ENCODE measurements around the gene KBTBD12.

- TF ChIP-seq CTCF (conservative IDR thresholded peaks at IDR 0.05), result no peak
- TF ChIP-seq ZFX (IDR thresholded peaks at IDR 0.05), result no peak
These were observed 26.9 kb upstream of the KBTBD12 start for GRCh38 chr3:127888156-127888555.
